T-helper 22 cell (primary cell): ENCODE results near the gene ZNF629.

Experiments
- DNase-seq: peaks from one replicate; pipeline ENCODE4 v3.0.0-alpha.2; 2020; ENCODE audit warnings: low read depth

Gene ZNF629

GRCh38 chr16:30767767-30768465 is 19.1 kb downstream of the ZNF629 start:
- no peak for DNase-seq

- no peak for DNase-seq
Observed at GRCh38 chr16:30766933-30767284, 20.1 kb downstream of the ZNF629 start.

GRCh38 chr16:30766206-30766932 is 20.6 kb downstream of the ZNF629 start:
- DNase-seq = no peak

GRCh38 chr16:30764816-30765465 is 22.1 kb downstream of the ZNF629 start:
- no peak for DNase-seq

- no peak for DNase-seq
Observed at GRCh38 chr16:30764086-30764485, 22.9 kb downstream of the ZNF629 start.

GRCh38 chr16:30762991-30763725 is 23.8 kb downstream of the ZNF629 start:
- no peak for DNase-seq

- DNase-seq = peak; percentile 90
Observed at GRCh38 chr16:30761928-30762902, 24.8 kb downstream of the ZNF629 start, which contains the start of the genes CFAP119 and RNF40. CFAP119 (minus strand) TSS chr16:30762062; CDS start chr16:30761748, 314 bp downstream. RNF40 (plus strand) TSS chr16:30762322; CDS start chr16:30762546, 224 bp downstream.

- DNase-seq = peak; percentile 23
Observed at GRCh38 chr16:30761427-30761927, 25.5 kb downstream of the ZNF629 start.

GRCh38 chr16:30760577-30761426 is 26.2 kb downstream of the ZNF629 start:
- no peak for DNase-seq

- no peak for DNase-seq
Observed at GRCh38 chr16:30760001-30760559, 26.9 kb downstream of the ZNF629 start.

- no peak for DNase-seq
Observed at GRCh38 chr16:30758988-30759491, 28.0 kb downstream of the ZNF629 start.

- no peak for DNase-seq
Observed at GRCh38 chr16:30757316-30757715, 29.7 kb downstream of the ZNF629 start.

GRCh38 chr16:30756781-30757100 is 30.3 kb downstream of the ZNF629 start:
- DNase-seq = no peak

GRCh38 chr16:30755955-30756780 is 30.8 kb downstream of the ZNF629 start:
- no peak for DNase-seq

GRCh38 chr16:30753596-30753995 is 33.4 kb downstream of the ZNF629 start:
- DNase-seq = no peak

- DNase-seq = no peak
Observed at GRCh38 chr16:30750876-30751465, 36.0 kb downstream of the ZNF629 start.

GRCh38 chr16:30750201-30750600 is 36.8 kb downstream of the ZNF629 start:
- no peak for DNase-seq
